Left lobe of liver (tissue), 2 donors: ENCODE results near the gene SMOC2. TPM values are rescaled to one million over a fixed set of nuclear protein-coding genes. Genes with fewer than 3 reads are reported as not detected.
A peak's percentile ranks its signal among the peaks of the same experiment; 100 is the strongest.
"Not testable (repeated sequence)": the region's sequence is repeated elsewhere in the genome, so short reads cannot be mapped to it uniquely, and the experiment has no call there.

Experiments used
- ATAC-seq: fragments of 200-7000 bp; cut with Tn5 transposase; one replicate; pipeline ENCODE4 v1.9.1; 2020; ENCODE audit warnings: mild to moderate bottlenecking, moderate library complexity
- DNase-seq: peaks from one replicate; pipeline ENCODE4 v3.0.0-alpha.2; 2020; ENCODE audit warnings: low spot score
- total RNA-seq: library from RNA; stranded (reverse); gene quantifications from one replicate; pipeline ENCODE4 v1.2.1, GENCODE V29; 2021
- donor health status: DM: no; HTN: no; CAD: no; lungs with moderate emphysema.
- donor health status: DM: no; HTN: yes; CAD: no.

SMOC2 gene
- total RNA-seq, 1 donor from 2014 or later = 0.68 TPM

GRCh38 chr6:168674595-168674994, 233.6 kb downstream of the SMOC2 start:
- no peak for ATAC-seq
- peak; percentile 7 for DNase-seq

- ATAC-seq = no peak
- peak; percentile 15 for DNase-seq
Observed at GRCh38 chr6:168675375-168675774, 234.4 kb downstream of the SMOC2 start.

- DNase-seq (peak; percentile 21), ATAC-seq (no peak)
Observed at GRCh38 chr6:168675933-168676551, 235.1 kb downstream of the SMOC2 start.

- peak; percentile 38 for DNase-seq
- ATAC-seq = no peak
Observed at GRCh38 chr6:168676552-168677322, 235.8 kb downstream of the SMOC2 start.

GRCh38 chr6:168677323-168677781, 236.4 kb downstream of the SMOC2 start:
- not testable (repeated sequence) for DNase-seq, ATAC-seq

GRCh38 chr6:168678077-168678476, 237.1 kb downstream of the SMOC2 start:
- ATAC-seq (no peak), DNase-seq (peak; percentile 5)

- no peak for ATAC-seq
- DNase-seq = no peak
Observed at GRCh38 chr6:168678588-168678987, 237.6 kb downstream of the SMOC2 start.

- no peak for ATAC-seq
- DNase-seq = no peak
Observed at GRCh38 chr6:168681748-168682147, 240.8 kb downstream of the SMOC2 start.

GRCh38 chr6:168683621-168684020, 242.6 kb downstream of the SMOC2 start:
- no peak for DNase-seq
- ATAC-seq = no peak

- DNase-seq (no peak), ATAC-seq (no peak)
Observed at GRCh38 chr6:168684471-168684870, 243.5 kb downstream of the SMOC2 start.

GRCh38 chr6:168684906-168685305, 243.9 kb downstream of the SMOC2 start:
- ATAC-seq = no peak
- DNase-seq = no peak

- DNase-seq (no peak), ATAC-seq (no peak)
Observed at GRCh38 chr6:168686029-168686738, 245.2 kb downstream of the SMOC2 start.

- ATAC-seq = no peak
Observed at GRCh38 chr6:168686831-168687730, 246.1 kb downstream of the SMOC2 start.

GRCh38 chr6:168690271-168690670, 249.3 kb downstream of the SMOC2 start:
- no peak for ATAC-seq
- no peak for DNase-seq

More at GRCh38 chr6:168686831-168687730, 246.1 kb downstream of the SMOC2 start:
- no peak for DNase-seq

GRCh38 chr6:168691774-168692173, 250.8 kb downstream of the SMOC2 start:
- ATAC-seq = no peak

GRCh38 chr6:168692193-168692914, 251.4 kb downstream of the SMOC2 start:
- ATAC-seq (no peak), DNase-seq (no peak)

More at GRCh38 chr6:168691774-168692173, 250.8 kb downstream of the SMOC2 start:
- no peak for DNase-seq

GRCh38 chr6:168692915-168693257, 251.9 kb downstream of the SMOC2 start:
- DNase-seq, ATAC-seq: not testable (repeated sequence)

- not testable (repeated sequence) for ATAC-seq, DNase-seq
Observed at GRCh38 chr6:168694797-168695196, 253.8 kb downstream of the SMOC2 start.

- ATAC-seq = no peak
- DNase-seq = no peak
Observed at GRCh38 chr6:168695701-168696100, 254.7 kb downstream of the SMOC2 start.

GRCh38 chr6:168698923-168699322, 257.9 kb downstream of the SMOC2 start:
- no peak for ATAC-seq
- DNase-seq = no peak
